H1 (cell line): ENCODE results near the gene ZNF660. TPM values are rescaled to one million over a fixed set of nuclear protein-coding genes. Genes with fewer than 3 reads are reported as not detected.
"Not testable (repeated sequence)": the region's sequence is repeated elsewhere in the genome, so short reads cannot be mapped to it uniquely, and the experiment has no call there.

Experiments
- CTCF ChIA-PET: fragments of 300-600 bp; sonication (Branson Sonifier 250); formaldehyde crosslinking; loops from one replicate; lab custom pipeline; 2021; ENCODE audit not compliant: partially characterized antibody; lab: Charles Lee
- POLR2A ChIA-PET: fragments of 300-600 bp; sonication (Branson Sonifier 250); formaldehyde crosslinking; loops from one replicate; lab custom pipeline; 2021; ENCODE audit warnings: inconsistent platforms; ENCODE audit not compliant: partially characterized antibody; lab: Charles Lee
- DNase-seq, 2 experiments: peaks; one replicate each; pipeline versions ENCODE4 v3.0.0 to v3.0.0-alpha.2; 2010 to 2022; ENCODE audit warnings: low spot score in 2 of 2, low read depth in 1 of 2, mixed read lengths in 1 of 2
- FAIRE-seq: peaks from 2 replicates; lab custom pipeline; 2011; peaks lifted over from hg19 to GRCh38; lab: Jason Lieb, UNC
- H2AFZ ChIP-seq: 2 replicates; pipeline ENCODE4 v1.8.1; 2012; ENCODE audit warnings: low read length, inconsistent platforms
- H2AK5ac ChIP-seq: 2 replicates; pipeline ENCODE4 v1.6.1; 2013; ENCODE audit warnings: low read depth, low read length
- H2BK120ac ChIP-seq: replicated peaks from 2 replicates; pipeline ENCODE3; 2013; ENCODE audit warnings: low read depth, low read length, inconsistent platforms
- H2BK12ac ChIP-seq: 2 replicates; pipeline ENCODE4 v1.6.1; 2013; ENCODE audit warnings: low read depth, low read length
- H2BK15ac ChIP-seq: 2 replicates; pipeline ENCODE4 v1.6.1; 2013; ENCODE audit warnings: low read length
- H2BK20ac ChIP-seq: 2 replicates; pipeline ENCODE4 v1.6.1; 2013; ENCODE audit warnings: low read length
- H2BK5ac ChIP-seq: 2 replicates; pipeline ENCODE4 v1.6.1; 2013; ENCODE audit warnings: low read depth, low read length
- H3K14ac ChIP-seq: 2 replicates; pipeline ENCODE4 v1.6.1; 2013; ENCODE audit warnings: inconsistent platforms; ENCODE audit not compliant: insufficient read length
- H3K18ac ChIP-seq: 2 replicates; pipeline ENCODE4 v1.6.1; 2013; ENCODE audit warnings: low read length; ENCODE audit errors: extremely low read depth
- H3K23ac ChIP-seq: 2 replicates; pipeline ENCODE4 v1.6.1; 2013; ENCODE audit warnings: inconsistent platforms; ENCODE audit not compliant: insufficient read length
- H3K23me2 ChIP-seq: 2 replicates; pipeline ENCODE4 v1.6.1; 2013; ENCODE audit warnings: low read depth, low read length
- H3K27ac ChIP-seq: 2 replicates; pipeline ENCODE4 v1.6.1; 2011; ENCODE audit warnings: low read depth, low read length, inconsistent platforms
- H3K27me3 ChIP-seq, 4 experiments: replicated peaks in 1 of 4; 1 replicate in 1 of 4; 2 replicates in 3 of 4; pipeline versions ENCODE4 v1.6.1 to v1.8.1; 2011 to 2013; ENCODE audit warnings: low read length in 3 of 4, mild to moderate bottlenecking in 3 of 4, inconsistent platforms in 2 of 4, mixed read lengths in 2 of 4, moderate library complexity in 1 of 4; ENCODE audit not compliant: control insufficient read depth in 3 of 4, insufficient read depth in 3 of 4; ENCODE audit errors: extremely low read depth in 1 of 4
- H3K36me3 ChIP-seq, 4 experiments: 2 replicates each; pipeline versions ENCODE4 v1.6.1 to v1.8.1; 2011 to 2013; ENCODE audit warnings: mild to moderate bottlenecking in 4 of 4, low read length in 3 of 4, moderate library complexity in 2 of 4, control low read depth in 1 of 4, inconsistent platforms in 1 of 4; ENCODE audit not compliant: insufficient read depth in 4 of 4, control insufficient read depth in 2 of 4
- H3K4ac ChIP-seq: replicated peaks from 2 replicates; pipeline ENCODE3; 2013; ENCODE audit warnings: low read length, low read depth, mixed read lengths, inconsistent platforms; ENCODE audit not compliant: insufficient read length
- H3K4me1 ChIP-seq, 4 experiments: replicated peaks in 1 of 4; 1 replicate in 1 of 4; 2 replicates in 3 of 4; pipeline versions ENCODE4 v1.6.1 to v1.8.1; 2011 to 2013; ENCODE audit warnings: low read length in 3 of 4, inconsistent platforms in 2 of 4, mixed read lengths in 1 of 4; ENCODE audit not compliant: insufficient read depth in 4 of 4, control insufficient read depth in 3 of 4
- H3K4me2 ChIP-seq, 2 experiments: 2 replicates each; pipeline versions ENCODE4 v1.6.1 to v1.8.1; 2011 to 2013; ENCODE audit warnings: low read depth in 2 of 2, low read length in 2 of 2, control low read depth in 1 of 2, inconsistent platforms in 1 of 2, mild to moderate bottlenecking in 1 of 2; ENCODE audit not compliant: insufficient read depth in 1 of 2
- H3K4me3 ChIP-seq, 4 experiments: fragments of 200-600, 300-600 bp in 1 of 4; sonication (generic), shearing (Covaris generic), sonication (Bioruptor Twin) in 1 of 4; 2 replicates each; pipeline versions ENCODE4 v1.5.1 to v1.8.1; 2011 to 2016; ENCODE audit warnings: low read length in 4 of 4, low read depth in 3 of 4, control low read depth in 2 of 4, inconsistent platforms in 2 of 4, mild to moderate bottlenecking in 2 of 4, mixed read lengths in 1 of 4, moderate library complexity in 1 of 4; ENCODE audit not compliant: insufficient read depth in 2 of 4; ENCODE audit errors: extremely low read depth in 1 of 4
- H3K56ac ChIP-seq: replicated peaks from 2 replicates; pipeline ENCODE3; 2013; ENCODE audit warnings: low read depth, mild to moderate bottlenecking, mixed read lengths, low read length, inconsistent platforms; ENCODE audit not compliant: insufficient read length
- H3K79me1 ChIP-seq: 2 replicates; pipeline ENCODE4 v1.6.1; 2013; ENCODE audit warnings: low read depth, low read length, control low read depth
- H3K79me2 ChIP-seq, 2 experiments: 2 replicates each; pipeline versions ENCODE4 v1.6.1 to v1.8.1; 2012 to 2013; ENCODE audit warnings: low read length in 2 of 2, mild to moderate bottlenecking in 2 of 2, inconsistent platforms in 1 of 2; ENCODE audit not compliant: insufficient read depth in 2 of 2, control insufficient read depth in 1 of 2
- H3K9ac ChIP-seq, 4 experiments: replicated peaks in 1 of 4; 1 replicate in 1 of 4; 2 replicates in 3 of 4; pipeline versions ENCODE4 v1.6.1 to v1.8.1; 2011 to 2013; ENCODE audit warnings: low read depth in 3 of 4, low read length in 3 of 4, control low read depth in 2 of 4, mild to moderate bottlenecking in 2 of 4, moderate library complexity in 2 of 4, inconsistent platforms in 1 of 4; ENCODE audit errors: extremely low read depth in 1 of 4
- H3K9me3 ChIP-seq, 2 experiments: 2 replicates each; pipeline versions ENCODE4 v1.6.1 to v1.8.1; 2012 to 2013; ENCODE audit warnings: mild to moderate bottlenecking in 2 of 2, moderate library complexity in 2 of 2, control low read depth in 1 of 2, inconsistent platforms in 1 of 2, low read depth in 1 of 2, low read length in 1 of 2, mixed read lengths in 1 of 2; ENCODE audit not compliant: insufficient read depth in 2 of 2
- H4K20me1 ChIP-seq, 2 experiments: replicated peaks in 1 of 2; 2 replicates each; pipeline versions ENCODE3 to v1.8.1; 2011 to 2013; ENCODE audit warnings: inconsistent platforms in 2 of 2, low read length in 2 of 2, mild to moderate bottlenecking in 1 of 2; ENCODE audit not compliant: insufficient read depth in 2 of 2, control insufficient read depth in 1 of 2
- H4K5ac ChIP-seq: 2 replicates; pipeline ENCODE4 v1.6.1; 2013; ENCODE audit warnings: low read length, low read depth, mixed read lengths, inconsistent platforms; ENCODE audit not compliant: insufficient read length
- H4K8ac ChIP-seq: 2 replicates; pipeline ENCODE4 v1.8.0; 2013; ENCODE audit warnings: mild to moderate bottlenecking, moderate library complexity, low read length, inconsistent platforms; ENCODE audit not compliant: insufficient read depth; ENCODE audit errors: extremely low read depth
- H4K91ac ChIP-seq: replicated peaks from 2 replicates; pipeline ENCODE3; 2013; ENCODE audit warnings: low read length, mixed read lengths, inconsistent platforms; ENCODE audit not compliant: insufficient read length
- WGBS, 2 experiments: shearing (Covaris generic) in 1 of 2; methylation state at CpG; one replicate each; pipeline versions ENCODE4 v1.1.6 to v1.1.7; 2013 to 2015; ENCODE audit warnings: low lambda C conversion rate in 2 of 2, mixed read lengths in 2 of 2, inconsistent platforms in 1 of 2, low coverage in 1 of 2, missing lambda C conversion rate in 1 of 2; ENCODE audit not compliant: insufficient replicate concordance in 2 of 2, insufficient coverage in 1 of 2, insufficient read length in 1 of 2; ENCODE audit errors: extremely low coverage in 1 of 2, missing lambda C conversion rate in 1 of 2; 5-methylcytosine and 5-hydroxymethylcytosine counted together
- polyA plus RNA-seq, 7 experiments: library from polyadenylated mRNA; depleted of rRNA in 3 of 7; stranded (reverse) in 5 of 7; unstranded in 2 of 7; fragments of >200 nt in 5 of 7; fragments of 200-250 nt in 2 of 7; gene quantifications; 1 replicate in 5 of 7; 2 replicates in 1 of 7; 4 replicates in 1 of 7; pipeline versions ENCODE4 v1.2.1 to v1.2.3, GENCODE V29; 2011 to 2013; ENCODE audit warnings: missing spikeins in 2 of 7, mixed read lengths in 2 of 7
- total RNA-seq: library from RNA; stranded (reverse); fragmentation: NEBNext Ultra II Directional; extraction: Animal tissue kit (Norgen Biotek cat#: 25700); gene quantifications from 2 replicates; pipeline ENCODE4 v1.2.1, GENCODE V29; 2021

The ZNF660 gene
- total and polyA plus RNA-seq, 2 of the 8 experiments (the other 6 are each of a cell fraction or from before 2014, with no cell fraction given): 3.1 to 13.0 TPM

- H3K56ac ChIP-seq, H4K20me1 ChIP-seq, H3K4me1 ChIP-seq, H2BK12ac ChIP-seq, H3K18ac ChIP-seq, H3K23ac ChIP-seq, H4K5ac ChIP-seq, H3K27ac ChIP-seq, DNase-seq, H2AFZ ChIP-seq, H3K4ac ChIP-seq, H2BK120ac ChIP-seq, H3K9ac ChIP-seq, H3K4me3 ChIP-seq, CTCF ChIA-PET, H2BK20ac ChIP-seq, H3K27me3 ChIP-seq, H2BK15ac ChIP-seq, H3K14ac ChIP-seq, H4K91ac ChIP-seq, H3K79me2 ChIP-seq, H3K79me1 ChIP-seq, H4K8ac ChIP-seq, H3K23me2 ChIP-seq, FAIRE-seq, H3K9me3 ChIP-seq, H3K4me2 ChIP-seq, H2BK5ac ChIP-seq, H2AK5ac ChIP-seq: not testable (repeated sequence)
- POLR2A ChIA-PET: interaction anchor here (1.3 kb wide), 1 partner anchor 16 kb away, joined by 3 read pairs; no protein-coding TSS in a partner anchor
- peaks cover 0 to 11% (median 0%) of the 10 kb centered on the region in 4 experiments; a peak in 3 of 8 replicates for H3K36me3 ChIP-seq
- 86% methylated on average over 62 of the region's 62 CpGs; no CpG with 5 or more reads in 1 of the 2 experiments for WGBS, 2 experiments
Observed at GRCh38 chr3:44580971-44581370, 3.8 kb upstream of the ZNF660 start.
